ENCODE results near the gene C15orf62.

GRCh38 chr15:40762919-40763800 lies 6.6 kb upstream of the C15orf62 start:
- TF ChIP-seq CTCF (IDR thresholded peaks at IDR 0.05): no peak
- no peak for TF ChIP-seq POLR2A (IDR thresholded peaks at IDR 0.05)

All from lower leg skin (tissue), 3 donors.